NCI-H1930 (cell line): ENCODE measurements around the gene VIT.

Experiments
- DNase-seq, 2 experiments: peaks; one replicate each; lab custom pipeline; 2025; lab: John Stamatoyannopoulos, UW

Gene VIT

GRCh38 chr2:36710858-36711515 lies 14.5 kb downstream of the VIT start:
- no peak for DNase-seq

- DNase-seq = no peak
Observed at GRCh38 chr2:36711741-36712314, 15.3 kb downstream of the VIT start.

- DNase-seq = no peak
Observed at GRCh38 chr2:36713310-36713709, 16.8 kb downstream of the VIT start.

- no peak for DNase-seq
Observed at GRCh38 chr2:36716111-36716510, 19.6 kb downstream of the VIT start.

GRCh38 chr2:36717603-36718266 lies 21.2 kb downstream of the VIT start:
- DNase-seq = no peak

- DNase-seq = no peak
Observed at GRCh38 chr2:36727550-36727949, 31.0 kb downstream of the VIT start.

- no peak for DNase-seq
Observed at GRCh38 chr2:36729067-36729466, 32.6 kb downstream of the VIT start.

GRCh38 chr2:36731941-36732672 lies 35.6 kb downstream of the VIT start:
- DNase-seq = no peak

- DNase-seq = no peak
Observed at GRCh38 chr2:36732673-36733036, 36.1 kb downstream of the VIT start.

- no peak for DNase-seq
Observed at GRCh38 chr2:36733215-36733614, 36.7 kb downstream of the VIT start.

GRCh38 chr2:36734304-36734703 lies 37.8 kb downstream of the VIT start:
- no peak for DNase-seq

- no peak for DNase-seq
Observed at GRCh38 chr2:36737131-36737750, 40.7 kb downstream of the VIT start.

- DNase-seq = no peak
Observed at GRCh38 chr2:36740061-36740460, 43.6 kb downstream of the VIT start.

GRCh38 chr2:36741188-36741837 lies 44.8 kb downstream of the VIT start:
- no peak for DNase-seq

- no peak for DNase-seq
Observed at GRCh38 chr2:36743954-36744353, 47.4 kb downstream of the VIT start.

GRCh38 chr2:36748166-36748565 lies 51.7 kb downstream of the VIT start:
- DNase-seq = no peak

GRCh38 chr2:36750101-36750500 lies 53.6 kb downstream of the VIT start:
- DNase-seq = no peak

GRCh38 chr2:36753706-36754221 lies 57.3 kb downstream of the VIT start:
- DNase-seq = no peak

GRCh38 chr2:36754578-36754977 lies 58.1 kb downstream of the VIT start:
- DNase-seq = no peak

GRCh38 chr2:36756438-36756837 lies 59.9 kb downstream of the VIT start:
- no peak for DNase-seq

- no peak for DNase-seq
Observed at GRCh38 chr2:36762764-36763490, 66.4 kb downstream of the VIT start.
